K562 (cell line): ENCODE measurements around the gene ZNF556. TPM values are rescaled to one million over a fixed set of nuclear protein-coding genes. Genes with fewer than 3 reads are reported as not detected.
A peak's percentile ranks its signal among the peaks of the same experiment; 100 is the strongest.

Experiments used
- CBFA2T3 ChIP-seq: fragments of 450-650 bp; IDR thresholded peaks from 2 replicates; pipeline ENCODE4 v1.6.1; 2017
- GABPA ChIP-seq: fragments of 200-800 bp; sonication (Bioruptor generic); conservative IDR thresholded peaks from 2 replicates; pipeline ENCODE4 v1.6.1; 2016; ENCODE audit warnings: low read depth, missing genetic modification characterization, missing compliant biosample characterization
- MBD2 ChIP-seq: sonication (generic); IDR thresholded peaks from 2 replicates; pipeline ENCODE4 v1.6.1; 2016; ENCODE audit warnings: low read depth, borderline replicate concordance
- MXI1 ChIP-seq: IDR thresholded peaks from 2 replicates; pipeline ENCODE4 v1.6.1; 2011; ENCODE audit warnings: low read depth, mild to moderate bottlenecking, improper control_type of control experiment, low read length
- NFYB ChIP-seq: IDR thresholded peaks from 2 replicates; pipeline ENCODE4 v1.6.1; 2011; ENCODE audit warnings: mild to moderate bottlenecking, moderate library complexity; ENCODE audit not compliant: insufficient read length; ENCODE audit errors: extremely low read depth
- POLR2G ChIP-seq: fragments of 200-400 bp; formaldehyde crosslinking; IDR thresholded peaks from 2 replicates; pipeline ENCODE4 v1.6.1; 2017; ENCODE audit warnings: low read depth, mild to moderate bottlenecking, antibody characterized with exemption, low read length, moderate library complexity
- RBM25 ChIP-seq: fragments of 200-400 bp; formaldehyde crosslinking; IDR thresholded peaks from 2 replicates; pipeline ENCODE4 v1.6.1; 2018; ENCODE audit warnings: low read length, low read depth, moderate library complexity; ENCODE audit not compliant: severe bottlenecking
- ZBTB1 ChIP-seq: sonication (generic); formaldehyde crosslinking; IDR thresholded peaks from 2 replicates; pipeline ENCODE4 v1.8.1; 2023; ENCODE audit warnings: missing genetic modification reagents, low read depth, mild to moderate bottlenecking, borderline replicate concordance
- ZNF224 ChIP-seq: sonication (generic); formaldehyde crosslinking; IDR thresholded peaks from 2 replicates; pipeline ENCODE4 v1.8.0; 2022; ENCODE audit warnings: mild to moderate bottlenecking, missing genetic modification reagents
- polyA plus RNA-seq, 8 experiments: library from polyadenylated mRNA; depleted of rRNA in 4 of 8; stranded (reverse) in 5 of 8; unstranded in 3 of 8; fragments of >200 nt; fragmentation: Nextera tagmentation in 2 of 8; fragmentation: Illumina TruSeq in 1 of 8; extraction: Ambion mirVana in 2 of 8; extraction: Trizol in 1 of 8; gene quantifications; 2 replicates each; pipeline versions ENCODE4 v1.2.1 to v1.2.3, GENCODE V29; 2011 to 2014; ENCODE audit warnings: inconsistent platforms in 1 of 8, missing spikeins in 1 of 8
- total RNA-seq, 7 experiments: library from RNA; depleted of rRNA in 6 of 7; stranded (reverse); fragments of >200 nt in 6 of 7; fragmentation: Illumina TruSeq in 2 of 7; extraction: Trizol in 2 of 7; gene quantifications; 2 replicates each; pipeline versions ENCODE4 v1.2.1 to v1.2.3, GENCODE V29; 2011 to 2021; ENCODE audit warnings: low replicate concordance in 1 of 7
- TF ChIP-seq, protein P1 (sequence below): sonication (generic); formaldehyde crosslinking; IDR thresholded peaks from 2 replicates; pipeline ENCODE4 v1.8.0; 2022; ENCODE audit warnings: mild to moderate bottlenecking, missing genetic modification reagents
- TF ChIP-seq, protein P2 (sequence below), 2 experiments: fragments of 450-650 bp in 1 of 2; sonication (generic) in 1 of 2; formaldehyde crosslinking in 1 of 2; IDR thresholded peaks; 2 replicates each; pipeline versions ENCODE4 v1.7.1 to v1.9.0; 2016 to 2022; ENCODE audit warnings: inconsistent platforms in 1 of 2, mild to moderate bottlenecking in 1 of 2, missing genetic modification reagents in 1 of 2

The ZNF556 gene
- total and polyA plus RNA-seq, 9 of the 15 experiments (the other 6 are each of a cell fraction or from before 2014, with no cell fraction given): 0.01 to 0.36 (median 0.10) TPM; not detected in 1

DNA sequence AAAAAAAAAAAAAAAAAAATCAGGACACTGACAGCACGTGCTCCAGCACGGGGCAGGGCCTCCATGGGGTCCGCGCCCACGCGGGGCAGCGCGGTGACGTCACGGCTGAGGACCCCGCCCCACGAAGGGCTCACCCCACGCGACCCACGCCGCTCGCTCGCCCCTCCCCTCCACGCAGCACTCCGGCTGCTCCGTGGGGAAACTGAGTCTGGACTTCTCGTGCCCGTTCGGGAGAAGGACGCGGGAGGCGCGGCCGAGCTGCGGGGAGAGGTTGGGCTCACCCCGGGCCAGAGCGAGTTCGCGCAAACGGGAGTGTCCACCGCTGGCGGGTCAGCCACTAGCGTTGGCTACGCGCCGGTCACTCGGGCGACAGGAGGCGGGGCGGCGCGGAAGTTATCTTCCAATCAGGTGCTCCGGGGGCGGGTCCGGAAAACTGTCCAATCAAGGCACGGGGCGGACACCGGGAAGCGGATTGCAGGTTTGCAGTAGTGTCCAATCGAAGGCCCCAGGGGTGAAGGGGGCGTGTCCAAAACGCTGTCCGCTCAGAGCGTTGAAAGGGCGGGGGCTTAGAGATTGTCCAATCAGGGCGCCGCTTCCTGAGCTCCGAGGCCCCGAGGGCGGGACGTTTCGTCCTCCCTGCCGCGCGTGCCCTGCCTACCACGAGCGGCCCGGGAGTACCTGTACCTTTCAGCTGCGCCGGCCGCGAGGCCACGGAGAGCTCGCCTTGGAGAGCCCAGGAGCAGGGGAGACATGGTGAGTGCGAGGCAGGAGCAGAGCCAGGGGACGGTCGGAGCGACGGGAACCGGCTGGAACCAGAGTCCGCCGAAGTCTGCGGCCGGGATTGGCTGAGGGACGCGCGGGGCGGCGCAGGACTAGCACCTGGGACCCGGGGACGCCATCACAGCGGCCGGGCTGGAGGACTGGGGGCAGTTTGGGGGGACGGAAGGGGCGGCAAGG, 33.4 kb downstream of the ZNF556 start, which contains the start of gene ZNF57 (continued):
- TF ChIP-seq, protein P1, sequence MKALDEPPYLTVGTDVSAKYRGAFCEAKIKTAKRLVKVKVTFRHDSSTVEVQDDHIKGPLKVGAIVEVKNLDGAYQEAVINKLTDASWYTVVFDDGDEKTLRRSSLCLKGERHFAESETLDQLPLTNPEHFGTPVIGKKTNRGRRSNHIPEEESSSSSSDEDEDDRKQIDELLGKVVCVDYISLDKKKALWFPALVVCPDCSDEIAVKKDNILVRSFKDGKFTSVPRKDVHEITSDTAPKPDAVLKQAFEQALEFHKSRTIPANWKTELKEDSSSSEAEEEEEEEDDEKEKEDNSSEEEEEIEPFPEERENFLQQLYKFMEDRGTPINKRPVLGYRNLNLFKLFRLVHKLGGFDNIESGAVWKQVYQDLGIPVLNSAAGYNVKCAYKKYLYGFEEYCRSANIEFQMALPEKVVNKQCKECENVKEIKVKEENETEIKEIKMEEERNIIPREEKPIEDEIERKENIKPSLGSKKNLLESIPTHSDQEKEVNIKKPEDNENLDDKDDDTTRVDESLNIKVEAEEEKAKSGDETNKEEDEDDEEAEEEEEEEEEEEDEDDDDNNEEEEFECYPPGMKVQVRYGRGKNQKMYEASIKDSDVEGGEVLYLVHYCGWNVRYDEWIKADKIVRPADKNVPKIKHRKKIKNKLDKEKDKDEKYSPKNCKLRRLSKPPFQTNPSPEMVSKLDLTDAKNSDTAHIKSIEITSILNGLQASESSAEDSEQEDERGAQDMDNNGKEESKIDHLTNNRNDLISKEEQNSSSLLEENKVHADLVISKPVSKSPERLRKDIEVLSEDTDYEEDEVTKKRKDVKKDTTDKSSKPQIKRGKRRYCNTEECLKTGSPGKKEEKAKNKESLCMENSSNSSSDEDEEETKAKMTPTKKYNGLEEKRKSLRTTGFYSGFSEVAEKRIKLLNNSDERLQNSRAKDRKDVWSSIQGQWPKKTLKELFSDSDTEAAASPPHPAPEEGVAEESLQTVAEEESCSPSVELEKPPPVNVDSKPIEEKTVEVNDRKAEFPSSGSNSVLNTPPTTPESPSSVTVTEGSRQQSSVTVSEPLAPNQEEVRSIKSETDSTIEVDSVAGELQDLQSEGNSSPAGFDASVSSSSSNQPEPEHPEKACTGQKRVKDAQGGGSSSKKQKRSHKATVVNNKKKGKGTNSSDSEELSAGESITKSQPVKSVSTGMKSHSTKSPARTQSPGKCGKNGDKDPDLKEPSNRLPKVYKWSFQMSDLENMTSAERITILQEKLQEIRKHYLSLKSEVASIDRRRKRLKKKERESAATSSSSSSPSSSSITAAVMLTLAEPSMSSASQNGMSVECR (CRISPR knock-in tag): peak; percentile 82
- TF ChIP-seq ZBTB1 (CRISPR knock-in tag): peak; percentile 75
- peak; percentile 14 for TF ChIP-seq RBM25
- TF ChIP-seq, protein P2, sequence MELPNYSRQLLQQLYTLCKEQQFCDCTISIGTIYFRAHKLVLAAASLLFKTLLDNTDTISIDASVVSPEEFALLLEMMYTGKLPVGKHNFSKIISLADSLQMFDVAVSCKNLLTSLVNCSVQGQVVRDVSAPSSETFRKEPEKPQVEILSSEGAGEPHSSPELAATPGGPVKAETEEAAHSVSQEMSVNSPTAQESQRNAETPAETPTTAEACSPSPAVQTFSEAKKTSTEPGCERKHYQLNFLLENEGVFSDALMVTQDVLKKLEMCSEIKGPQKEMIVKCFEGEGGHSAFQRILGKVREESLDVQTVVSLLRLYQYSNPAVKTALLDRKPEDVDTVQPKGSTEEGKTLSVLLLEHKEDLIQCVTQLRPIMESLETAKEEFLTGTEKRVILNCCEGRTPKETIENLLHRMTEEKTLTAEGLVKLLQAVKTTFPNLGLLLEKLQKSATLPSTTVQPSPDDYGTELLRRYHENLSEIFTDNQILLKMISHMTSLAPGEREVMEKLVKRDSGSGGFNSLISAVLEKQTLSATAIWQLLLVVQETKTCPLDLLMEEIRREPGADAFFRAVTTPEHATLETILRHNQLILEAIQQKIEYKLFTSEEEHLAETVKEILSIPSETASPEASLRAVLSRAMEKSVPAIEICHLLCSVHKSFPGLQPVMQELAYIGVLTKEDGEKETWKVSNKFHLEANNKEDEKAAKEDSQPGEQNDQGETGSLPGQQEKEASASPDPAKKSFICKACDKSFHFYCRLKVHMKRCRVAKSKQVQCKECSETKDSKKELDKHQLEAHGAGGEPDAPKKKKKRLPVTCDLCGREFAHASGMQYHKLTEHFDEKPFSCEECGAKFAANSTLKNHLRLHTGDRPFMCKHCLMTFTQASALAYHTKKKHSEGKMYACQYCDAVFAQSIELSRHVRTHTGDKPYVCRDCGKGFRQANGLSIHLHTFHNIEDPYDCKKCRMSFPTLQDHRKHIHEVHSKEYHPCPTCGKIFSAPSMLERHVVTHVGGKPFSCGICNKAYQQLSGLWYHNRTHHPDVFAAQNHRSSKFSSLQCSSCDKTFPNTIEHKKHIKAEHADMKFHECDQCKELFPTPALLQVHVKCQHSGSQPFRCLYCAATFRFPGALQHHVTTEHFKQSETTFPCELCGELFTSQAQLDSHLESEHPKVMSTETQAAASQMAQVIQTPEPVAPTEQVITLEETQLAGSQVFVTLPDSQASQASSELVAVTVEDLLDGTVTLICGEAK (IDR thresholded peaks at IDR 0.05): no peak
- TF ChIP-seq, protein P2 (CRISPR knock-in tag; IDR thresholded peaks at IDR 0.05): peak; percentile 48; the same call in 1 of the 2 replicates
- peak; percentile 87 for TF ChIP-seq POLR2G
- TF ChIP-seq GABPA (tag): 0 out of 2 replicates have a peak, but pooled peaks have one; percentile 9
- TF ChIP-seq ZNF224 (CRISPR knock-in tag): peak; percentile 86
- TF ChIP-seq CBFA2T3: no peak
- peak; percentile 86 for TF ChIP-seq MBD2
- peak; percentile 47; the same call in 1 of the 2 replicates for TF ChIP-seq MXI1
- peak; percentile 85 for TF ChIP-seq NFYB
